MM.1S (cell line): ENCODE measurements around the gene ISG15.
"Not testable (repeated sequence)": the region's sequence is repeated elsewhere in the genome, so short reads cannot be mapped to it uniquely, and the experiment has no call there.

Experiments
- DNase-seq: peaks from one replicate; pipeline ENCODE4 v3.0.0-alpha.2; 2015
- H2AFZ ChIP-seq: fragments of 300-600 bp; sonication (generic); 2 replicates; pipeline ENCODE4 v1.6.0; 2016; ENCODE audit warnings: antibody characterized with exemption, low read length
- H3F3A ChIP-seq: fragments of 300-600 bp; sonication (generic); 2 replicates; pipeline ENCODE4 v1.6.1; 2016; ENCODE audit warnings: mild to moderate bottlenecking, antibody characterized with exemption, low read length, moderate library complexity, mixed read lengths; ENCODE audit not compliant: insufficient read depth
- H3K27ac ChIP-seq: fragments of 300-600 bp; sonication (generic); 2 replicates; pipeline ENCODE4 v1.5.1; 2016; ENCODE audit warnings: mild to moderate bottlenecking, low read length
- H3K27me3 ChIP-seq: fragments of 300-600 bp; sonication (generic); replicated peaks from 2 replicates; pipeline ENCODE4 v1.6.0; 2016; ENCODE audit warnings: low read length; ENCODE audit not compliant: insufficient read depth
- H3K36me3 ChIP-seq: fragments of 300-600 bp; sonication (generic); replicated peaks from 2 replicates; pipeline ENCODE4 v1.6.1; 2016; ENCODE audit warnings: mild to moderate bottlenecking, low read length, mixed read lengths; ENCODE audit not compliant: insufficient read depth
- H3K4me1 ChIP-seq: fragments of 300-600 bp; sonication (generic); 2 replicates; pipeline ENCODE4 v1.6.1; 2016; ENCODE audit warnings: low read length, mixed read lengths
- H3K4me2 ChIP-seq: fragments of 300-600 bp; sonication (generic); 2 replicates; pipeline ENCODE4 v1.6.0; 2016; ENCODE audit warnings: low read depth, low read length
- H3K4me3 ChIP-seq: fragments of 300-600 bp; sonication (generic); 2 replicates; pipeline ENCODE4 v1.5.1; 2016; ENCODE audit warnings: low read length, mixed read lengths
- H3K79me2 ChIP-seq: fragments of 300-600 bp; sonication (generic); 2 replicates; pipeline ENCODE4 v1.6.1; 2016; ENCODE audit warnings: mixed run types, low read length, mixed read lengths
- H3K9ac ChIP-seq: fragments of 300-600 bp; sonication (generic); 2 replicates; pipeline ENCODE4 v1.6.1; 2016; ENCODE audit warnings: low read length, mixed read lengths
- H3K9me2 ChIP-seq: fragments of 300-600 bp; sonication (generic); replicated peaks from 2 replicates; pipeline ENCODE4 v1.6.1; 2016; ENCODE audit warnings: mild to moderate bottlenecking, low read length, mixed read lengths; ENCODE audit not compliant: insufficient read depth
- H3K9me3 ChIP-seq: fragments of 300-600 bp; sonication (generic); replicated peaks from 2 replicates; pipeline ENCODE4 v1.6.1; 2016; ENCODE audit warnings: mild to moderate bottlenecking, low read length, mixed read lengths; ENCODE audit not compliant: insufficient read depth
- H4K20me1 ChIP-seq: fragments of 300-600 bp; sonication (generic); 2 replicates; pipeline ENCODE4 v1.6.1; 2016; ENCODE audit warnings: mild to moderate bottlenecking, low read length, moderate library complexity, mixed read lengths; ENCODE audit not compliant: insufficient read depth
- EZH2 ChIP-seq: fragments of 300-600 bp; sonication (generic); optimal IDR thresholded peaks from 2 replicates; pipeline ENCODE3; 2017; ENCODE audit warnings: low read depth, mild to moderate bottlenecking, antibody characterized with exemption, low read length, mixed read lengths
- EZH2phosphoT487 ChIP-seq: fragments of 300-600 bp; sonication (generic); IDR thresholded peaks from 2 replicates; pipeline ENCODE4 v1.6.1; 2018; ENCODE audit warnings: antibody characterized with exemption, low read length
- TF ChIP-seq, protein P1 (sequence below): fragments of 300-600 bp; sonication (generic); IDR thresholded peaks from 2 replicates; pipeline ENCODE4 v1.5.1; 2016; ENCODE audit warnings: antibody characterized with exemption, low read length, mixed read lengths

ISG15 gene

DNA sequence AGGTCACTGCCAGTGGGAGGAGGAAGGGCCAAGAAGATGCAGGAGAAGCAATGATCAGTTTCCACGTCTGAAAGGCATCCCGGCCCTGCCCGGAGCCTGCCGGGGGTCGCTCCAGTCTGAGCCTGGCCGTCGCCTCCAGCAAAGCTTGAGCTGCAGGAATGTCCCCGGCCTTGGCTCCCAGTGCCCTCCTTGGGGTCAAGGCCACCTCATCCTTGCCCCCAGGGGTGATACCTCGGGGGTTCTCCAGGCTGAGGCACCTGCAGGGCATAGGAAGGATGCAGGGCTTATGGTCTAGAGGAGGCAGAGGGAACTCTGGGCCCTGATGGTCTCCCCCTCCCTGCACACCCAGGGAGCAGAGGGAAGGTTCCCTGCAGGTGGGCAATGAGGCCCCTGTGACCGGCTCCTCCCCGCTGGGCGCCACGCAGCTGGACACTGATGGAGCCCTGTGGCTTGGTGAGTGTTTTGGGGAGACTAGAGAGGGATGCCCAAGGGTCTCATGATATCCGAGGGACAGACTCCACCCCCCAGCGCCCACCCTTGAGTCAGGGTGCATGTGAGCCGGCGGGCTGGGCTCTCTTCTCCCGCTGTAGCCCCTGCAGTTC, 40.9 kb downstream of the ISG15 start:
- Histone ChIP-seq H3K4me1 (no peaks in the 10 kb centered on the region), H3K9ac (no peak overlapping the region), H3F3A (no peaks in the 10 kb centered on the region), H2AFZ (no peak overlapping the region), H3K9me3 (no peaks in the 10 kb centered on the region), H4K20me1 (no peaks in the 10 kb centered on the region), H3K9me2 (no peaks in the 10 kb centered on the region), H3K4me2 (no peak overlapping the region), H3K27me3 (peaks cover 81% of the 10 kb centered on the region), H3K36me3 (no peaks in the 10 kb centered on the region), H3K79me2 (no peaks in the 10 kb centered on the region), H3K4me3 (no peak overlapping the region), H3K27ac (no peak overlapping the region)
- TF ChIP-seq EZH2 (no peak), EZH2phosphoT487 (no peak)
- TF ChIP-seq, protein P1, sequence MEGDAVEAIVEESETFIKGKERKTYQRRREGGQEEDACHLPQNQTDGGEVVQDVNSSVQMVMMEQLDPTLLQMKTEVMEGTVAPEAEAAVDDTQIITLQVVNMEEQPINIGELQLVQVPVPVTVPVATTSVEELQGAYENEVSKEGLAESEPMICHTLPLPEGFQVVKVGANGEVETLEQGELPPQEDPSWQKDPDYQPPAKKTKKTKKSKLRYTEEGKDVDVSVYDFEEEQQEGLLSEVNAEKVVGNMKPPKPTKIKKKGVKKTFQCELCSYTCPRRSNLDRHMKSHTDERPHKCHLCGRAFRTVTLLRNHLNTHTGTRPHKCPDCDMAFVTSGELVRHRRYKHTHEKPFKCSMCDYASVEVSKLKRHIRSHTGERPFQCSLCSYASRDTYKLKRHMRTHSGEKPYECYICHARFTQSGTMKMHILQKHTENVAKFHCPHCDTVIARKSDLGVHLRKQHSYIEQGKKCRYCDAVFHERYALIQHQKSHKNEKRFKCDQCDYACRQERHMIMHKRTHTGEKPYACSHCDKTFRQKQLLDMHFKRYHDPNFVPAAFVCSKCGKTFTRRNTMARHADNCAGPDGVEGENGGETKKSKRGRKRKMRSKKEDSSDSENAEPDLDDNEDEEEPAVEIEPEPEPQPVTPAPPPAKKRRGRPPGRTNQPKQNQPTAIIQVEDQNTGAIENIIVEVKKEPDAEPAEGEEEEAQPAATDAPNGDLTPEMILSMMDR: no peak
- no peak for DNase-seq

GRCh38 chr1:1054971-1055370, 41.7 kb downstream of the ISG15 start:
- Histone ChIP-seq H4K20me1 (no peaks in the 10 kb centered on the region), H3K4me1 (no peaks in the 10 kb centered on the region), H3K9me2 (no peaks in the 10 kb centered on the region), H3F3A (no peaks in the 10 kb centered on the region), H2AFZ (no peak overlapping the region), H3K4me2 (no peak overlapping the region), H3K36me3 (no peaks in the 10 kb centered on the region), H3K79me2 (no peaks in the 10 kb centered on the region), H3K27ac (no peak overlapping the region), H3K4me3 (no peak overlapping the region), H3K9ac (no peak overlapping the region), H3K27me3 (peaks cover 85% of the 10 kb centered on the region), H3K9me3 (no peaks in the 10 kb centered on the region)
- TF ChIP-seq EZH2phosphoT487 (no peak), EZH2 (no peak)
- TF ChIP-seq, protein P1: no peak
- no peak for DNase-seq

DNA sequence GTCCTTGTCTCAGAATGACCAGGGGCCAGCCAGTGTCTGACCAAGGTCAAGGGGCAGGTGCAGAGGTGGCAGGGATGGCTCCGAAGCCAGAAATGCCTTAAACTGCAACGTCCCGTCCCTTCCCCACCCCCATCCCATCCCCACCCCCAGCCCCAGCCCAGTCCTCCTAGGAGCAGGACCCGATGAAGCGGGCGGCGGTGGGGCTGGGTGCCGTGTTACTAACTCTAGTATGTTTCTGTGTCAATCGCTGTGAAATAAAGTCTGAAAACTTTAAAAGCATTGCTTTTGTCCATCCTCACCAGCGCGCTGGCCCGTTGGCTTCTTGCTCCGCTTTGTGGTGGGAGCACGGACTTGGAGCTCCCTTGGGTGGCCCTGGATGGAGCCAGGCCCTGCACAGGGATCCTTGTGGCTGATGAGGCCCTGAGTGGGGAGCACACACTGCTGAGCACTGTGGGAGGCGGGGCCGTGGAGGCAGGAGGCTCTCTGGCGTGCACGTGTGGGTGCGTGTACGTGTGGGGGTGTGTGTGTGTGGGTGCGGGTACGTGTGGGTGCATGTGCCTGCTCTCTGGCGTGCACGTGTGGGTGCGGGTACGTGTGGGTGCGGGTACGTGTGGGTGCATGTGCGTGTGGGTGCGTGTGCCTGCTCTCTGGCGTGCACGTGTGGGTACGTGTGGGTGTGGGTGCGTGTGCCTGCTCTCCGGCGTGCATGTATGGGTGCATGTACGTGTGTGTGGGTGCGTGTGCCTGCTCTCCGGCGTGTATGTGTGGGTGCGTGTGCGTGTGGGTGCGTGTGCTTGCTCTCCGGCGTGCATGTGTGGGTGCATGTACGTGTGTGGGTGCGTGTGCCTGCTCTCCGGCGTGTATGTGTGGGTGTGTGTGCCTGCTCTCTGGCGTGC, 42.8 kb downstream of the ISG15 start:
- H3F3A ChIP-seq: no peaks in the 10 kb centered on the region
- no peak overlapping the region for H3K9ac ChIP-seq
- H3K9me3 ChIP-seq: no peaks in the 10 kb centered on the region
- H3K4me3 ChIP-seq: no peak overlapping the region
- H2AFZ ChIP-seq: no peak overlapping the region
- H3K36me3 ChIP-seq: no peaks in the 10 kb centered on the region
- no peaks in the 10 kb centered on the region for H4K20me1 ChIP-seq
- no peaks in the 10 kb centered on the region for H3K9me2 ChIP-seq
- TF ChIP-seq, protein P1: no peak
- TF ChIP-seq EZH2 (no peak), EZH2phosphoT487 (no peak)
- peaks cover 88% of the 10 kb centered on the region for H3K27me3 ChIP-seq
- no peaks in the 10 kb centered on the region for H3K79me2 ChIP-seq
- no peak overlapping the region for H3K27ac ChIP-seq
- H3K4me1 ChIP-seq: no peaks in the 10 kb centered on the region
- no peak overlapping the region for H3K4me2 ChIP-seq
- DNase-seq: no peak

GRCh38 chr1:1057769-1058087, 44.4 kb downstream of the ISG15 start:
- H3K4me1 ChIP-seq, H3K36me3 ChIP-seq, H4K20me1 ChIP-seq, H3K4me3 ChIP-seq, H3F3A ChIP-seq, H2AFZ ChIP-seq, H3K27ac ChIP-seq, H3K4me2 ChIP-seq, H3K9me3 ChIP-seq, H3K79me2 ChIP-seq, H3K9me2 ChIP-seq, H3K9ac ChIP-seq, DNase-seq: not testable (repeated sequence)
- H3K27me3 ChIP-seq: peaks cover 88% of the 10 kb centered on the region
